Small intestine (tissue), 7 donors: ENCODE measurements around the gene PDLIM1. TPM values are rescaled to one million over a fixed set of nuclear protein-coding genes. Genes with fewer than 3 reads are reported as not detected.
A peak's percentile ranks its signal among the peaks of the same experiment; 100 is the strongest.
"Not testable (repeated sequence)": the region's sequence is repeated elsewhere in the genome, so short reads cannot be mapped to it uniquely, and the experiment has no call there.

Experiments
- DNase-seq, 2 donors: peaks; one replicate each; pipeline versions ENCODE4 v3.0.0 to v3.0.0-alpha.2; 2013
- FAIRE-seq: peaks from 2 replicates; lab custom pipeline; 2012; peaks lifted over from hg19 to GRCh38; lab: Jason Lieb, UNC
- H3K27ac ChIP-seq, 3 donors: one replicate each; pipeline ENCODE4 v1.5.1; 2013; ENCODE audit warnings: low read length in 2 of 3, mild to moderate bottlenecking in 2 of 3, control low read depth in 1 of 3, inconsistent platforms in 1 of 3, low read depth in 1 of 3, moderate library complexity in 1 of 3
- H3K27me3 ChIP-seq, 3 donors: one replicate each; pipeline ENCODE4 v1.6.1; 2013; ENCODE audit warnings: low read length in 3 of 3, inconsistent platforms in 1 of 3; ENCODE audit not compliant: control insufficient read depth in 3 of 3, insufficient read depth in 3 of 3
- H3K36me3 ChIP-seq, 3 donors: one replicate each; pipeline ENCODE4 v1.6.1; 2013; ENCODE audit warnings: low read length in 3 of 3, inconsistent platforms in 1 of 3, low read depth in 1 of 3, mild to moderate bottlenecking in 1 of 3, moderate library complexity in 1 of 3; ENCODE audit not compliant: control insufficient read depth in 3 of 3, insufficient read depth in 2 of 3
- H3K4me1 ChIP-seq, 3 donors: one replicate each; pipeline ENCODE4 v1.6.1; 2013; ENCODE audit warnings: low read length in 2 of 3, inconsistent platforms in 1 of 3, low read depth in 1 of 3, mild to moderate bottlenecking in 1 of 3, moderate library complexity in 1 of 3; ENCODE audit not compliant: control insufficient read depth in 3 of 3, insufficient read depth in 2 of 3
- H3K4me3 ChIP-seq, 3 donors: one replicate each; pipeline ENCODE4 v1.5.1; 2013; ENCODE audit warnings: low read length in 3 of 3, control low read depth in 1 of 3, inconsistent platforms in 1 of 3, low read depth in 1 of 3, mild to moderate bottlenecking in 1 of 3, moderate library complexity in 1 of 3
- H3K9me3 ChIP-seq, 2 donors: one replicate each; pipeline ENCODE4 v1.6.1; 2013; ENCODE audit warnings: low read depth in 1 of 2, low read length in 1 of 2; ENCODE audit not compliant: control insufficient read depth in 2 of 2, insufficient read depth in 1 of 2
- WGBS, 3 donors: extraction: QIAGEN DNeasy Blood & Tissue Kit; methylation state at CpG; one replicate each; pipeline ENCODE4 v1.1.7; 2013; 5-methylcytosine and 5-hydroxymethylcytosine counted together
- polyA plus RNA-seq, 4 donors: library from polyadenylated mRNA; stranded (reverse) in 3 of 4; unstranded in 1 of 4; fragments of 200-250 nt in 3 of 4; fragments of 120-200 nt in 1 of 4; gene quantifications; one replicate each; pipeline versions ENCODE4 v1.2.1 to v1.2.3, GENCODE V29; 2013
- donor health status: healthy with polysubstance abuse.
- donor health status: control.
- donor health status: control.
- donor health status: Bipolar disorder and iron deficiency.
- donor health status: healthy.

The PDLIM1 gene
- polyA plus RNA-seq, 4 donors: 206 to 572 (median 429) TPM

DNA sequence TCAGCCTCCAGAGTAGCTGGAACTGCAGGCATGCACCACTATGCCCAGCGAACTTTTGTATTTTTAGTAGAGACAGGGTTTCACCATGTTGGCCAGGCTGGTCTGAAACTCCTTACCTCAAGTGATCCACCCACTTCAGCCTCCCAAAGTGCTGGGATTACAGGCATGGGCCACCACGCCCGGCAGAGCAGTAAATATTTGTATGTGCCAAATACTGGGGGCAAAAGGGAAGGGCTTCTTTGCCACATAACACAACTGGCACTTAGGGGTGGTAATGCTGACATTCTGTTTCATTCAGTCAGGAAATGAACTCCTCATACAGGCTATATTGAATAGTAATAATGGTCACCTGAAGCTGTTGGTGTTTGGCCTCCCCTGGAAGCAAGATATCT, 55.1 kb downstream of the PDLIM1 start:
- WGBS, 3 donors: 60 to 82% (median 80%) methylated on average over 3 of the region's 3 CpGs
- no peaks in the 10 kb centered on the region for H3K27me3 ChIP-seq
- FAIRE-seq (no peak), DNase-seq (no peak)
- H3K36me3 ChIP-seq: peaks cover 3 to 52% (median 6%) of the 10 kb centered on the region in 3 donors
- H3K4me3 ChIP-seq: no peak overlapping the region
- H3K27ac ChIP-seq: no peak overlapping the region
- H3K4me1 ChIP-seq: no peaks in the 10 kb centered on the region
- no peaks in the 10 kb centered on the region for H3K9me3 ChIP-seq

DNA sequence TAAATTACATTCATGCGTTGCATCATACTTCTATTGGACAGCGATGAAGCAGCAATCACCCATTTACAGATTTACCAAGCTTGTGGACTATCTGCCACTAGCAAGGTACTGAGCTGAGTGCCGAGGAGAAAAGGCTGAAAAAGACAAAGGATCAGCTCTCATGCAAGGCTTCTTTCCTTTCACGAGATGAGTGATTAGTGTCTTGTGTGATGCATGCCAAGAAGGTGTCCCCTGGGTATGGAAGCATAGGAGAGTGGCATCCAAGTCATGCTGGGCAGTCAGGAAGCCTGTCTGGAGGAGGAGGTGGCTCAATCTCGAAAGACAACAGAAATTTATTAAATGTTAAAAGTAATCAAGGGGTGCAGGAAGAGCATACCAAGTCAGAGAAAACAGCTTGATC, 55.9 kb downstream of the PDLIM1 start:
- FAIRE-seq: no peak
- Histone ChIP-seq H3K27me3 (no peaks in the 10 kb centered on the region), H3K4me3 (no peak overlapping the region), H3K4me1 (no peaks in the 10 kb centered on the region), H3K36me3 (peaks cover 3 to 49% (median 6%) of the 10 kb centered on the region in 3 donors), H3K9me3 (no peaks in the 10 kb centered on the region), H3K27ac (no peak overlapping the region)
- no peak for DNase-seq
- WGBS, 3 donors: 77 to 87% (median 86%) methylated on average over 5 of the region's 5 CpGs

- FAIRE-seq (no peak), DNase-seq (no peak)
- 87 to 91% (median 89%) methylated on average over 2 of the region's 2 CpGs for WGBS, 3 donors
- H3K4me3 ChIP-seq: no peak overlapping the region
- H3K4me1 ChIP-seq: no peaks in the 10 kb centered on the region
- H3K27ac ChIP-seq: no peak overlapping the region
- H3K9me3 ChIP-seq: no peaks in the 10 kb centered on the region
- H3K36me3 ChIP-seq: peaks cover 3 to 43% (median 6%) of the 10 kb centered on the region in 3 donors
- H3K27me3 ChIP-seq: no peaks in the 10 kb centered on the region
Observed at GRCh38 chr10:95233377-95234034, 57.3 kb downstream of the PDLIM1 start.

GRCh38 chr10:95230677-95231586, 59.9 kb downstream of the PDLIM1 start:
- not testable (repeated sequence) for FAIRE-seq, H3K27me3 ChIP-seq, H3K4me1 ChIP-seq, H3K9me3 ChIP-seq
- WGBS, 3 donors: 36 to 50% (median 49%) methylated on average over 34 to 36 of the region's 36 CpGs
- DNase-seq: peak; percentile 23 to 83
- Histone ChIP-seq H3K27ac (peak overlapping the region in 2 of 3 donors; percentile 55 to 79), H3K36me3 (peaks cover 0 to 24% (median 2%) of the 10 kb centered on the region in 3 donors), H3K4me3 (peak overlapping the region in 2 of 3 donors; percentile 50 to 79)

- DNase-seq (peak in 1 of 2 donors; percentile 16), FAIRE-seq (no peak)
- Histone ChIP-seq H3K4me1 (no peaks in the 10 kb centered on the region), H3K4me3 (peak overlapping the region in 1 of 3 donors; percentile 79), H3K36me3 (peaks cover 0 to 22% (median 1%) of the 10 kb centered on the region in 3 donors), H3K9me3 (no peaks in the 10 kb centered on the region), H3K27ac (peak overlapping the region in 1 of 3 donors; percentile 79), H3K27me3 (no peaks in the 10 kb centered on the region)
- WGBS, 3 donors: 64 to 72% (median 69%) methylated on average over 10 of the region's 10 CpGs
Observed at GRCh38 chr10:95229724-95230627, 60.8 kb downstream of the PDLIM1 start.

DNA sequence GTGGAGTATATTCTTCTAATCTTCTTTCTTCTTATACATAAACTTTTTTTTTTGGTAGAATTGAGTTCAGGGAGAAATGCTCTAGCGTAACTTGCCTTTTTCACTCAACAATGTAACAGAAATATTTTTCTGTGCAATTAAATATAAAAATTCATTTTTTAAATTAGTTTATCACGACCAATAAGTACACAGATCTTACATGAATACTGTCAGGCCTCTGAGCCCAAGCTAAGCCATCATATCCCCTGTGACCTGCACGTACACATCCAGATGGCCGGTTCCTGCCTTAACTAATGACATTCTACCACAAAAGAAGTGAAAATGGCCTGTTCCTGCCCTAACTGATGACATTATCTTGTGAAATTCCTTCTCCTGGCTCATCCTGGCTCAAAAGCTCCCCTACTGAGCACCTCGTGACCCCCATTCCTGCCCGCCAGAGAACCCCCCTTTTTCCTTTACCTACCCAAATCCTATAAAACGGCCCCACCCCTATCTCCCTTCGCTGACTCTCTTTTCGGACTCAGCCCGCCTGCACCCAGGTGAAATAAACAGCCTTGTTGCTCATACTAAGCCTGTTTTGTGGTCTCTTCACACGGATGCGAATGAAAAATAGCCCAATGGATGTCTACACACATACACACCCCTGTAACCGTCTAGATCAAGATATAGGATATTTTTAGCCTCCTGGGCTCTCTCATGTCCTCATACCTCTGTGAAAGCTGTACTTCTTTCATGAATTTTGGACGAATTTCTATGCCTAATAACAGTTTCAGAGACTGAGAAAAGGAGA, 61.7 kb downstream of the PDLIM1 start:
- H3K4me3 ChIP-seq, H3K27me3 ChIP-seq, DNase-seq, H3K9me3 ChIP-seq, H3K27ac ChIP-seq, H3K4me1 ChIP-seq, FAIRE-seq: not testable (repeated sequence)
- H3K36me3 ChIP-seq: peaks cover 0 to 17% (median 0%) of the 10 kb centered on the region in 3 donors
- WGBS, 3 donors: 79 to 93% (median 91%) methylated on average over 13 to 14 of the region's 14 CpGs

- Histone ChIP-seq H3K27me3 (no peaks in the 10 kb centered on the region), H3K4me1 (no peaks in the 10 kb centered on the region), H3K4me3 (no peak overlapping the region), H3K9me3 (no peaks in the 10 kb centered on the region), H3K36me3 (no peaks in the 10 kb centered on the region), H3K27ac (no peak overlapping the region)
- no peak for FAIRE-seq
- no peak for DNase-seq
- WGBS, 3 donors: 45 to 86% (median 75%) methylated on average over 2 of the region's 2 CpGs
Observed at GRCh38 chr10:95225136-95225535, 65.7 kb downstream of the PDLIM1 start.
